K562 (cell line): ENCODE results near the gene ULBP1.

ENCODE experiments used
- ATF1 ChIP-seq, 2 experiments: fragments of 450-650 bp in 1 of 2; IDR thresholded peaks; 2 replicates each; pipeline ENCODE4 v1.6.1; 2016; ENCODE audit warnings: missing compliant biosample characterization in 1 of 2, missing genetic modification characterization in 1 of 2
- KAT7 ChIP-seq: sonication (generic); formaldehyde crosslinking; IDR thresholded peaks from 2 replicates; pipeline ENCODE4 v1.8.0; 2022; ENCODE audit warnings: missing genetic modification reagents, mild to moderate bottlenecking, borderline replicate concordance
- KLF6 ChIP-seq: fragments of 250-450 bp; sonication (Bioruptor Pico); IDR thresholded peaks from 2 replicates; pipeline ENCODE4 v1.4.0; 2020; ENCODE audit warnings: mild to moderate bottlenecking, moderate library complexity, borderline replicate concordance
- RBBP5 ChIP-seq: fragments of 200-600 bp; sonication (generic); IDR thresholded peaks from 2 replicates; pipeline ENCODE4 v1.6.1; 2012; ENCODE audit warnings: borderline replicate concordance, mild to moderate bottlenecking, low read length, control low read depth, inconsistent platforms; ENCODE audit not compliant: insufficient read depth, poor library complexity, severe bottlenecking
- TF ChIP-seq, protein P1 (sequence below): fragments of 250-450 bp; sonication (Bioruptor Pico); IDR thresholded peaks from 2 replicates; pipeline ENCODE4 v1.9.0; 2021; ENCODE audit warnings: mild to moderate bottlenecking
- TF ChIP-seq, protein P2 (sequence below), 2 experiments: fragments of 450-650 bp; conservative IDR thresholded peaks; 2 replicates each; pipeline ENCODE4 v1.6.1; 2017; ENCODE audit warnings: mild to moderate bottlenecking in 2 of 2, moderate library complexity in 2 of 2

DNA sequence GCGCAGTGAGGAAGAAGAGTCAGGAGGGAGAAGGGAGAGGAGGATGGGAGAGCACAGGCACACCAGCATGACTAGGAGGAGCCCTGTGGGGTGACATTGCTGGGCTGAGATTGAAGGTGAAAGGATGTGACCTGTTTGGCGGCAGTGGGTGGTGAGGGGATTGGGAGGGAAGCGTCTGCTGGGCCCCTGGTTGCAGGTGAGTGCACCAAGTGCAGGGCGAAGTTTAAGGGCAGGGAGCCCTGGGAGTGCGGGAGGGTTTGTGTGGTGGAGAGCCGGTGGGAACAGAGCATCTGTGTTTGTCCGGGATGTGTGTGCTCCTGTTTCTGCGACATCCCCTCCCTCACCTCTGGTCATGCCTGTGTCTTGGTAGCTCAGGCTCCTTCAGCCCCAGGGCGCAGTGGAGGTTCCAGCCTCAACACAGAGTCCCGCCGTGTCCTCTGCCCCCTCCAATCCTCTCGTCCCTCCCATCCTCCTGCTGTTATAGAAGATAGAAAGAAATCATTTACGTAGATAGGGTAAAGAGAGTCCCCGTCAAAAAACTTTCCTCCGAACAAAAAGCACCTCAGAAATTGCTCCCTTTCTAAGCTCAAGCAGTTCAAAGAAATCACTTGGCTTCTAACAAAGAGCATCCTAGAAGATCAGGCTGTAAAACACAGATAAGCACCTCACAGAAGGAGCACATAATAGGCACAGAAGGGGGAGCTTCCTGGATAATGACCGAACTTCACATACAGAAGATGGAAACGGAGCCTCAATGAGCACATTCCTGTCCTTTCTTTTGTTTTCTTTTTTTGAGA, 25.0 kb downstream of the ULBP1 start:
- TF ChIP-seq KLF6 (CRISPR knock-in tag) (no peak), ATF1 (CRISPR knock-in tag; IDR thresholded peaks at IDR 0.05) (no peak), ATF1 (tag; IDR thresholded peaks at IDR 0.05) (no peak), RBBP5 (no peak), KAT7 (CRISPR knock-in tag) (no peak)
- TF ChIP-seq, protein P1, sequence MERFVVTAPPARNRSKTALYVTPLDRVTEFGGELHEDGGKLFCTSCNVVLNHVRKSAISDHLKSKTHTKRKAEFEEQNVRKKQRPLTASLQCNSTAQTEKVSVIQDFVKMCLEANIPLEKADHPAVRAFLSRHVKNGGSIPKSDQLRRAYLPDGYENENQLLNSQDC (CRISPR knock-in tag): no peak
- TF ChIP-seq, protein P2, sequence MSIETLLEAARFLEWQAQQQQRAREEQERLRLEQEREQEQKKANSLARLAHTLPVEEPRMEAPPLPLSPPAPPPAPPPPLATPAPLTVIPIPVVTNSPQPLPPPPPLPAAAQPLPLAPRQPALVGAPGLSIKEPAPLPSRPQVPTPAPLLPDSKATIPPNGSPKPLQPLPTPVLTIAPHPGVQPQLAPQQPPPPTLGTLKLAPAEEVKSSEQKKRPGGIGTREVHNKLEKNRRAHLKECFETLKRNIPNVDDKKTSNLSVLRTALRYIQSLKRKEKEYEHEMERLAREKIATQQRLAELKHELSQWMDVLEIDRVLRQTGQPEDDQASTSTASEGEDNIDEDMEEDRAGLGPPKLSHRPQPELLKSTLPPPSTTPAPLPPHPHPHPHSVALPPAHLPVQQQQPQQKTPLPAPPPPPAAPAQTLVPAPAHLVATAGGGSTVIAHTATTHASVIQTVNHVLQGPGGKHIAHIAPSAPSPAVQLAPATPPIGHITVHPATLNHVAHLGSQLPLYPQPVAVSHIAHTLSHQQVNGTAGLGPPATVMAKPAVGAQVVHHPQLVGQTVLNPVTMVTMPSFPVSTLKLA (conservative IDR thresholded peaks at IDR 0.05): no peak
